T-helper 2 cell treated with Interferon-gamma antibody and Interleukin-4, amounts not matched to agents 100 ng/mL and 5 ng/mL, for 36 hours (primary cell): ENCODE data around the gene COL26A1. TPM values are rescaled to one million over a fixed set of nuclear protein-coding genes. Genes with fewer than 3 reads are reported as not detected.

Experiments used
- intact Hi-C: fragments of 100-400 bp; cut with micrococcal nuclease; formaldehyde crosslinking; loops from one replicate; pipeline ENCODE4 v1.15.1; 2023
- total RNA-seq: library from RNA; stranded (reverse); gene quantifications from 2 replicates; pipeline ENCODE4 v1.2.3, GENCODE V29; 2022

COL26A1 gene
- total RNA-seq, 1 donor from 2014 or later, result not detected

- intact Hi-C loops, result no loop called here
Observed at GRCh38 chr7:101370836-101371235, 8.2 kb downstream of the COL26A1 start.

GRCh38 chr7:101373812-101374614 lies 11.3 kb downstream of the COL26A1 start:
- intact Hi-C loops, result no loop called here

- intact Hi-C loops, result no loop called here
Observed at GRCh38 chr7:101374990-101375389, 12.3 kb downstream of the COL26A1 start.

GRCh38 chr7:101376601-101377000 lies 13.9 kb downstream of the COL26A1 start:
- intact Hi-C loops, result no loop called here

- intact Hi-C loops, result no loop called here
Observed at GRCh38 chr7:101377189-101377736, 14.6 kb downstream of the COL26A1 start.

- intact Hi-C loops, result no loop called here
Observed at GRCh38 chr7:101378751-101379174, 16.1 kb downstream of the COL26A1 start.

GRCh38 chr7:101379302-101379701 lies 16.6 kb downstream of the COL26A1 start:
- intact Hi-C loops, result no loop called here

GRCh38 chr7:101381549-101382111 lies 19.0 kb downstream of the COL26A1 start:
- intact Hi-C loops, result no loop called here

GRCh38 chr7:101382937-101383336 lies 20.3 kb downstream of the COL26A1 start:
- intact Hi-C loops, result no loop called here

- intact Hi-C loops, result no loop called here
Observed at GRCh38 chr7:101386177-101386557, 23.5 kb downstream of the COL26A1 start.

GRCh38 chr7:101386558-101387231 lies 24.0 kb downstream of the COL26A1 start:
- intact Hi-C loops, result no loop called here

- intact Hi-C loops, result no loop called here
Observed at GRCh38 chr7:101390901-101391301, 28.2 kb downstream of the COL26A1 start.

GRCh38 chr7:101391991-101392390 lies 29.3 kb downstream of the COL26A1 start:
- intact Hi-C loops, result no loop called here

- intact Hi-C loops, result no loop called here
Observed at GRCh38 chr7:101393865-101394264, 31.2 kb downstream of the COL26A1 start.

GRCh38 chr7:101395376-101395775 lies 32.7 kb downstream of the COL26A1 start:
- intact Hi-C loops, result no loop called here

- intact Hi-C loops, result no loop called here
Observed at GRCh38 chr7:101397243-101397642, 34.6 kb downstream of the COL26A1 start.

- intact Hi-C loops, result no loop called here
Observed at GRCh38 chr7:101397770-101398324, 35.2 kb downstream of the COL26A1 start.

- intact Hi-C loops, result no loop called here
Observed at GRCh38 chr7:101398396-101399289, 36.0 kb downstream of the COL26A1 start.

GRCh38 chr7:101399759-101400158 lies 37.1 kb downstream of the COL26A1 start:
- intact Hi-C loops, result no loop called here

- intact Hi-C loops, result no loop called here
Observed at GRCh38 chr7:101400751-101401150, 38.1 kb downstream of the COL26A1 start.
